Hippocampal formation (tissue), 2 donors: ENCODE measurements around the gene DPYSL3.
A peak's percentile ranks its signal among the peaks of the same experiment; 100 is the strongest.

Source experiments
- DNase-seq, 2 donors: peaks; one replicate each; lab custom pipeline; 2025; lab: John Stamatoyannopoulos, UW

Gene DPYSL3

DNA sequence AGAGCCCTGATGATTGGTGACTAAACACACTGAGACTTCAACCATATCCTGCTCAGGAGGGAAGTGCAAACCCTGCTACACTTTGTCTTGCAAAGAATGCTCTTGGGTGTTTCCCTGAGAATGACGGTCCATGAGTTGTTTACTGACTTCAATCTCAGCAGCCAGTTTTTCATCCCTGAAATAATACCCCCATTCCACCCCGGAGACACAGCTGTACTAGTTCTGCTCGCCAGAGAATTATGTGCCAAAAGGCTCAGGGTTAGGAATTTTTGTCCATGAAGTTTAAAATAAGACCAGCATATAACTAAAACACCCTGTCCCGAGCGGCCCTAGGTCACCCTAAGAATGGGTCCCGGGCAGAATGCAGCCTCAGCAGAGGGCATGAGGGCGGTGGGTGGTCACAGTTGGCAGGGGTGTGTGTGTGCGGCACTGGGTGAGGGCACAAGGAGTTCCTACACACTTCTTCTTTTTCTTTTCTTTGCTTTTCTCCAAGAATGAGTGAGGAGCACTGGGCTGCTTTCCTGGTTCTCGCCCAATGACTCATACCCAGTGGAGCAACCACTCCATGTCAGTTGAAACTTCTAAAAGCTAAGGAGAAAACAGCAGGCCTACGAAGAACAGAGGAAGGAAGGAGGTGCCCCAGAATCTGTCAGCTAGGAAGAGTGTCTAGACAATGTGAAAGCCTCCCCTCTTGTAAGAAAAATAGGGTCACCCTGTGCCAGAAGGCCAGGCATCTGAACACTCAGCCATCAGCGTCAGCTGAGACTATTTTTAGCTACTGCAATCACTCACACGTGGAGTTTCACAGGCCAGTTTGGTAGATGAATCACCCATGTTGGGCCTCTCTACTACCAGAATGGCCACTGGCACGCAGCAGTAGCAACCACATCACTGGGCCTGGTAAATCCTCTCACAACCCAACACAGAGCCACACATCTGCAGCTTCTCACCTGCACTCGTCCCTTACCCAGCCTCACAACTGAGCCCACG is 105.9 kb downstream of the DPYSL3 start:
- DNase-seq: no peak

DNA sequence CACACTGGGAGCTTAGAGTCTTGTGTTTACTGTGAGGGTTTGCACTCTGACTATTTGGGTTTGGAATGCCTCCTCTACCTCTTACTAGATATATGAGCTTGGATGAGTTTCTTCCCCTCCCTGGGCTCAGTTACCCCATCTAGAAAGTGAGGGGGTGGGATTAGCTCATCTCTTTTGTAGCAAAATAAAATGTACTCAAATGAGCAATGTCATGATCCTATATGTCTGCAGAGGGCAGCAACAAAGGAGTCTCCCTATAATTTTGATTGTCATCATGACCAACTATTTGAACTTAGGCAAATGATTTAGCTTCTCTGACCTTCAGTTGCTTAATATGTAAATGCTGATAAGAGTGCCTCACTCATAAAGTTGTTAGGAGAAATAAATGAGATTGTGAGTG is 109.0 kb downstream of the DPYSL3 start:
- DNase-seq: no peak

DNA sequence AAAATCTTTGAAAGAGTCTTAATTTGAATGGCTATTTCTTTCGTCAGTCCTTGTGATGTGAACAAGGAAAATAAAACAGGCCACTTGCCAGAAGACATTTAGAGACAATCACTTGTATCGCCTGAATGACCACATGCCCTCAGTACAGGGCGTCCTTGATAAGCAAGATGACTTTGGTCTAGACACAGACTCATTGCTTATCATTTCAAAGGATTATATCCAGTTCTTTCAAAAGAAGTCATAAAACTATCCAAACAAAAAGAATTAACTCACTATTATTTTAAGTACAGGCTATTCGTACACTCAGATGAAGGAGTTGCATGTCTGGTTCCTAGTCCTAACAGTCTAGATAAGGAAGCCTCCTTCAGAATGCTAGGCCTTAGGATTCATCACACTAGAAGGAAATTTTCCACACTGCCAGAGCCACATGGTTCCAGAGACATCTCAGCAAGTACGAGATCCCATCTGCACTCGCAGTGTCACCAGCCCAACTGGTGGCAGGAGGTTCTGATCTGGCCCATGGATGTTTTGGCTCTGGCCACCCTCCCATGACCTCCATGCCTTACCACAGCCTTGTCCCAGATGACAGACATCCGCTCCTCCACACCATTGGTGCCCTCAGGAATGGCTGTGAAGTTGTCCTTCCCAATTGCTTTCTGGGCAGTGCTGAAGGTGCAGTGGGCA is 109.6 kb downstream of the DPYSL3 start:
- DNase-seq: no peak

DNA sequence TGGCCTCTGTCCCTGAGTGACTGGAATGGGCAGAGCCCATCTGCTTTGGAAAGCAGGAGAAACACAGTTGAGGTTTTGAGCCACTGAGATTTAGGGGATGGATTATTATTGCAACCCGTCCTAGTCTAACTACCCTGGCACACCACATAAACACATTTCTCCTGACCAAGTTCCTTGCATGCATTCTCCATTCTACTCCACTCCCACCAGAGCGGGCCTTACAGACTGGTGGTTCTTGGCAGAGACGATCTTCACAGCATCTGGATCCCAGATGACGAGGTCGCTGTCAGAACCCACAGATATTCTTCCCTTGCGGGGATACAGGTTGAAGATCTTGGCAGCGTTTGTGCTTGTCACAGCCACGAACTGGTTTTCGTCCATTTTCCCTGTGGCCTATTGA is 111.0 kb downstream of the DPYSL3 start:
- no peak for DNase-seq

DNA sequence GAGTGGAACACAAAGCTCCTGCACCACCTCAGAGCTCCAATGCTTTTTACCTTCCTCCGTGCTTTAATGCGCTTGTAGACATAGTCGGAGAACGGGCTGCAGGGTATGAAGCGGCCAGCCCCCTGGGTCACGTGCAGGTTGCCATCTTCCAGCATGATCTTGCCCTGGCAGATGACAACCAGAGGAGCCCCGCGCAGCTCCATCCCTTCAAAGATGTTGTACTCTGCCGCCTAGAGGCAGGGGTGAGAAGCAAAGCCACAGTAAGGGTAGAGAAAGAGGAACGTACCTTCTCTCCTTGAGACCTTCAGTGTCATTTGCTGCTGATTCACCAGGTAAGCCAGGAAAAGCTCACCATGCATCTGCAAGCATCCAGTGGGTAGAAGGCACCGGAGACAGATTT is 112.3 kb downstream of the DPYSL3 start:
- DNase-seq: no peak

DNA sequence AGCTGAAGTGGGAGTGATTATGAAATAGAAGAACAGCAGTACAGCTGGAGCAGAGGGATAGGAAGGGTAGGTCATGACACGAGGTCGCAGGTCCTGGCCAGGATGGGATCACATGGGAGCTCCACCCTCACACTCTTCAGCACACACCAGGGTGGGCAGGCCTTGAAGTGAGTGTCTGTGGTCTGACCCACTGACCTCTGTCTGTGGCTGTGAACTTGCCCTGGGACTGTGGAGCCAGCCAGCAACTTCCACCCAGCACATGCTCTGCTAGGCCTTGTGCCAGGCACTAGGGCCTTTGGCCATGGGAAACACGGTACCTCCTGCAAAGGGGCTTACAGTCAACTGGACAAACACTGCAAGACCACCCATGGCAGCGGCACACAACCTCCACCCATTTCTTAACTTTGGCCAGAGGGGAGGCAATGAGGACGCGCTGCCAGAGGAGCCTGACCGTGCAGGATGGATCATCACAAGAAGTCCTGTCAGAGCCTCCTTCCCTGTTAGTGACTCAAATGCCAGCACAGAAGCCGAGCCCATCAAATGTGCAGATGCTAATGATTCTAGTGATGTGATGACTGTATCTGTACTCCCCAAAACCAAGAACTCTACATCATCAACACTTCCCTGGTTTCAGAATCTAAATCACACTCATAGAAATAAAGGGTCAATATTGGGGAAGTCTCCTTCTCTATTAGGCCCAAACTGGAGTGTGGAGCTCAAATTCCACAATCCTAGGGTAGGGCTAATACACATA is 113.6 kb downstream of the DPYSL3 start:
- no peak for DNase-seq

DNA sequence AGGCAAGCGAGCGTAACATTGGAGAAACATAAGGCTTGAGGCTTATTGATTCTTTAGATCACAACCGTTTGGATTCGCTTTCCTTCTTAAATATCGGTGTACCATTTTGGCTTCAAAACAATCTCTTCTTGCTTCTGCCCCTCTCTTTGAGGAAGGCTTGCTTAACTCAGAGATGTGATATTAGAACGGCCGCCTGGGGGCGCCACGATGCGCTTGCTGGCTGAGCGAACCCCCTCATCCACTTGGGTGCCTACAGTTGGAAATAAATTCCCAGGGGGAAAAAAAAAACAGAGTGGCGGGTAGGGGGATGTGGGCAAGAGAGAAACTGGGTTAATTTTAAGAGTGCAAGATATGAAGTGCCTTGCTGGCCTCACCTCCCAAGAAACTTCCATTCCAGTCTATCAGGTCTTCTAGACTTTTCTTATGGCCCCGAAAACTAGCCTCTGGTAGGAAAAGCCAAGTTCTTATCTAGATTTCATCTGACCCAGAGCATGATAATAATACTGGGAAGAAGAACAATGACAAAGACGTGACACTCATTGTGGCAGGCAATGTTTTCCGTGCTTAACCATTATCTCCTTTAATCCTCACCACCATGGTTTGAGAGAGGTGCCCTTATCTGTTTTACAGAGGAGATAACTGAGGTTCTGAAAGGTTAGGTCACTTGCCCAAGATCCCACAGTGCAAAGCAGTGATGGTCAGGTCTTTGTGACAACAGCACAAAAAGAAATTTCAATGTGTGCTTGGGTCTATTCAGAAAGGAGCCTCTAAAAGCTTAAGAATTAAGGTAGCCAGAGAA is 115.8 kb downstream of the DPYSL3 start:
- DNase-seq: no peak

DNA sequence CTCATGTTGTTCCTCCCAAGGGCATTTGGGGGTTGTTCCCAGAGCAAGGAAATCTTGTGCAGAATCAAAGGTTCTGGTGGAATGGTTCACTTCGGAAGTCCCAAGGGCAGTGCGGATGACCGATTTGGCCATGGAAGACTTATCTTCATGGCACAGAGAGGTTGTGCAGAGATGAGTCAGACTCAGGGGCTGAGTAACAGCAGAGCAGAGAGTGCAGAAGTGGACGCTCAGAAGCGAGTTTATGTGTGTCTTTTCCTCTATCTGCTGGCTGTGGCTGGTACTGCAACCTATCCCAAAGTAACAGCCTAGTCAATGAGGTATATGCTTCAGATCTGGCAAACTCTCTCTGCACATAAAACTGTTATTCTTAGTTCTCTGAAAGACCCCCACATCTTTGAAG is 118.1 kb downstream of the DPYSL3 start:
- peak in 1 of 2 donors; percentile 38 for DNase-seq

DNA sequence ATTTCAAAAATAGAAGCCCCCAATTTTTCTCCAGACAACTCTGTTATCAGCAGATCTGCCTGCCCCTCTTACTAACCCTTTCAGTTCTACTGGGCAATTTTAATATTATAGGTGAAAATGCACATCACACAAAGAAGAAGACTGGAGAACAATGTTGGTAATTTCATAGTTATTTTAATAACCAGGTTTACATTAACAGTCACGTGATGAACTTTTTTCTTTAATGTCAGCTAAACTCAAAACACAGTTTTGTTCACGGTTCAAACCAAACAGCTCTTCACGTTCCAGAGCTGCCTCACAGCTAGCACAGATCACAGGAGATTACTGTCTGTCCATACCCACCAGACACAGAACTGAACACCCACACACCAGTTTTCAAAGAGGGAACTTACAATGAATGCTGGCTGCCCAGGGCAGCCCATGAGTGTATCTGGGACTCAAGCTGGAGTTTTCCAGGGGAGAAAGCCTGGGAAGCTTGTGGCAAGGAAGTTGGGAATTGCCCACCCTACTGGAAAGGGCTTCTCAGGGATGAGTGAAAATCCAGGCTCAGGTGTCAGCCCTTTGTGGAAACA is 119.1 kb downstream of the DPYSL3 start:
- no peak for DNase-seq

DNA sequence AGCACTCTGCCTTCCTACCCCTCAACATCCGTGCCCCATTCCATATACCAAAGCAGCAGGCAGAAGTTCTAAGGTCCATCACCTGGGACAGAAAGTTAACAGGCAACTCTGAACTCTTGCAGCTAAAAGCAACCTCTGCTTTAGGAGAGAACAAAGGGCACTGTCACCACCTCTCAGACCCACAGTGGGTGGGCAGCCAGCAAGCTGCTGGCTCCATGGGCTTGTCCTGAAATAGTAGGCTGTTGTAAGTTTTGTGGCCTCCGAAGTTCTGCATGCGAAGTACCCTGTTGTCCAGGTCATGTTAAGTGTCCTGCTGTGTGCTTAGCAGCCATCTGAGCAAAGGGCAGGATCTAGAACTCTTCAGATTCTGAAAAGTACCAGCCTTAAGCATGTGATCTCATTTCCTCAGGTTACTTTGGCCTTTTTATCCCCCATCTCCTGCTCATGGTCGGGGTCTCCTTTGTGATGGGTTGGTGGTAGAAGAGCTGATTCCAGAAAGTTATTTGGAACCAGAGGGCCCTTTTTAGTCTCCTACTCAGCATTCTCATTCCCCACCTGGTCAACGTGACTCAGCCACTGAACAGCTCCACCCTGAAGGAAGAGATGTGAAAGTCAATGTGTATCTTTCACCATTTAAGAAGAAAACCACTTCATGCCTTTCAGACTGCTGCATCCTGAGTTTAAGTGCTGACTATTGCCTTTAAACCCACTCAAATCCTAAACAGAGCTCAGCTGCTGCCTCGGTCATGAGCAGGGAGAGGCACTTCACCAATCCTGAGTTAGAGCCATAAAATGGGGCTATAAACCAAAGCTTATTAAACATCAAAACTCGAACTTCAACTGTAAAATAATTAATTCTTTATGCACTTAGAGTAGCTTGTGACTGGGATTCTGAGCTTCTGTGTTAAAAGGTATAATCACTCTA is 121.4 kb downstream of the DPYSL3 start:
- DNase-seq: no peak

DNA sequence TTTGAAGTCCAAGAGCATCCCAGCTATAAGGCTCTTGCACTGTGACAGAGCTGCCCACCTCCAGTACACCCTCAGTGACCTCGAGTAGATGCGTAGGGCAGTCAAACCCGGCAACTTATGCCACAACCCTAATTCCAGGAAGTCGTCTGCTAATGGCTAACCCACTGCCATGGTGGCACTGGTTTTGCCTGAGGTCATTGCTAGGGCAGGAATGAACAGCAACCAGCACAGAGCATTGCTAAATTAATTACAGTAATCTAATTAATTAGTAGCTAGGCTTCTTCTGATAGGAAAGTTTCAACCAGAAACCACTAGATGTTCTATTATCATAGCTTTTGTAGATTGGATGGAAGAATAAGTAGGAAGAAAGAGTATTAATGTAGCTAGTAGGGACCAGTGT is 122.8 kb downstream of the DPYSL3 start:
- DNase-seq: no peak

DNA sequence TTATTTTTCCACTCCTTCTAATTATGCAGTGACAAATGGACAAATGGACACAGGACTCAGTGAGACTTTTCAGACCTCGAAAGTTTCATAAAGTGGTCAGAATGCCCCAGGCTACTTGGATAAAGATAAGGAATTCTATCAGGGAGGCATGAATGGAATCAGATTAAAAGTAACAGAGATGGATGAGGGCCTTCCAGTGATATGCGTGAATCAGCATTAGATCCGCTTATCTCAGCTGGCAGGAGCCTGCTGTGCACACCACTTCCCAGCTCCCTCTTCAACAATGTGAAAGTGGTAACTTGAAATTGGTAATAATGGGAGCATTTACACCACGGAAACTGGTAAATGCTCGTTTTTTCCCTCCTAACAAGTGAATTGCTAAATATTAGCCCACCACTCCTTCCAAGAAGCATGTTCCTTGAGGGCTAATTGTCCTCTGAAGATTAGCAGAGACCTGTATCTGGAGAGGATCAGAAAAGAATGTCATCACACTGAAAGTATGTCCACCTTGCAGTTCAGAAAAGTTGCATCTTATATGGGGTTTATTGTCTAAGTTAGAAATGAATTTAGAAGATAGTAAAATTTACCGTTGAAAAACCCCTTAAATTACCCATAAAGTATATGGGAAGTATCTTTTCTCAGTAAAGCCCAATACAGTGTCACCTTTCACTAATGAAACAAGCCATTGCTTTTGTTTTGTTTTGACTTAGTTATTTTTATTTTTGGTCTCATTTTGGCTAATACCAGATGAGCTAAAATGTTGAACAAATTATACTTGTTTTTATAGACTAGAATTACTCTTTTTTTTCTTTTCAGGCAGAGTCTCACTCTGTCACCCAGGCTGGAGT is 125.3 kb downstream of the DPYSL3 start:
- DNase-seq: no peak

DNA sequence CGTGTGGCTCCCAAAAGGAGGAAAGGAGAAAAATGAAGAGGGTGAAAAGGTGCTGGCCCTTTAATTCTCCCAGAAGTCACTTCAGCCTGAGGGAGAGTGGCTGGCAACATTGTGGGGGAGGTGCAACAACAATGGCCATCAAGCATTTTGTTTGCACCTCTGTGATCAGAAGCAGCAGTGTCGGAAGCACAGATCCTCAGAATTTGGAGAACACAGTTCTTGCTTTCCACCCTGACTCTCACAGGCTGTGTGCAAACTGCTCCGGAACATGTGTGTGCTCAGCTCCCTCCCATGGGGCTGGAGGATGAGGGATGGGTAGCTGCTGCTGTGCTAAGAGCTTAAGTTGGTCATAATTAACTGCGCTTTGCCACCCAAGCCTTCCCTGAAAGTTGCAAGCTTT is 127.1 kb downstream of the DPYSL3 start:
- DNase-seq: no peak

DNA sequence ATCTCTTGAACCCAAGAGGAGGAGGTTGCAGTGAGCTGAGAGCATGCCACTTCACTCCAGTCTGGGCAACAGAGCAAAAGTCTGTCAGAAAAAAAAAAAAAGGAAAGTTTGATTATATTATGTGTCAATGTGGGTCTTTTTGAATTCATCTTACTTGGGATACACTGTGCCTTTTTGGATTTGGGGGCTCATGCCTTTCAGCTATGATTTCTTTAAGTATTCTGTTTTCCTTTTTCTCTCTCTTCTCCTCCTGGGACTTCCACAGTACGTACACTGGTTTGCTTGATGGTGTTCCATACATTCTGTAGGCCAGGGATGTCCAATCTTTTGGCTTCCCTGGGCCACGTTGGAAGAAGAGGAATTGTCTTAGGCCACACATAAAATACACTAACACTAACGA is 128.3 kb downstream of the DPYSL3 start:
- DNase-seq: no peak

DNA sequence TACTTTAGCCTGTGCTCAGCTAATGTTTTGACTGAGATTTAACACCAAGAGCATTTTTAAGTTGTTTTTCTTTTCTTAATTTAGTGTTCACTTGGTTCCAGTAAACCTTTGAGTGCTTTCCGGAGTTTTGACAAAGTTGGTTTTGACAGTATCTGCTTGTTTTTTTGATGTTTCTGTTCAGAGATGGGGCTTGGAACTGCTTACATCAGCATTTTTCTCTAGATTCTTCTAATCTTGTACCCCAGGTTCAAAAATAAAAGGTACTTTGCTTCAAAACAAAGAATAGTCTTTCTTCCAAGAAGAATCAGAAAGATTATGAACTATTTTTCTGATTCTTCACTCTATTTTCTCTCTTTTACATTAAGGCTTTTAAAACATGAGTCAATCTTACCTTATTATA is 132.2 kb downstream of the DPYSL3 start:
- no peak for DNase-seq

DNA sequence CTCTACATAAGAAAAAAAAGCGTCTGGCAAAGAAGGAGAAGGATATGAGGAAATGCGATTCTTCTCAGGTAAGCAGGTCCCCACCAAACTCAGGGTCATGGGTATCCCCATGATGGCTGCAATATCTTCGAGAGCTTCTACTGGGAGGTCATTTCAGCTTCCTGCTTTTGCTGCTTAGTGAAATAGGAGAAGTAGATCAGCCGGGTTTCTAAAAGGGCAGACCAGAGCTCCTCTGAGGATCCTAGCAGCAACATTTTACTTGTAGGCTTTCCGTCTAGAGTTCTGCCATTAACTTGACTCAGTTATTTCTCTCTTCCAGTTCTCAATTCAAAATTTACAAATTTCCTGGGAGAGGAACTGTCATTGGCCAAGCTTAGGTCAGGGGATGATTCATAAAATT is 134.7 kb downstream of the DPYSL3 start:
- DNase-seq: no peak

DNA sequence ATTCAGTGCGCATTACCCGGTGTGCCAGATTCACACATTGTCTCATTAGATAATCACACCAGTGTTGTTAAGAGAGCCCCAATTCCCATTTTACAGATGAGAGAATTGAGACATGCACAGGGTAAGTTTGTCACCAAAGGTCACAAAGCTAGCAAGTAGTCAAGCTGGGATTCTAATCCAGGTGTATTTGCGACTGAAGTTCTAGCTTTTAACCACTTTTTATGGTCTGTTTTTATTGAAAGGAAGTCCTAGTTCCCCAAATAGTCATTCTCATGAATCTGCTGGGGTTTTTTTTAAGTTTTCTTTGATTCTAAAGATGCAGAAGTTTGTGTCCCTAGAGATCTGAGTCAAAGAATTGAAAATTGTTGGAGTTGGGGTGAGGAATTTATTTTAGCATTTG is 136.5 kb downstream of the DPYSL3 start:
- no peak for DNase-seq

DNA sequence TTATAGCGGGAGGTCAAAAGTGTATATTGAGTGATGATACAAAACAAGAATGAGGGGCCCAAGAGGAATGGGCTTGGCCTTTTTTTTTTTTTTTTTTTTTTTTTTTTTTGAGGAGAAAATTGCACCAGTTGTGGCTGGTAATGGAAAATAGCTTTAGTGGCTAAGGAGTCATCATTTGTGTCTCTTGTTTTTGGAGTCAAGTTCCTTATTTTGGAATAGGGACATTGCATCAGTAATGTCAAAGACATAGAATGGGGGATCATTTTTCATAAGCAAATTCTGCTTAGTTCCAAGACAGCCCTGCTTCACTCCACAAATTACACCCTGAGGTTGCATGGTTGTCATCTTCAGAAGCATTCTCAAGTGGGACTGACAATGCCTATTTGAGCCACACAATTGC is 137.7 kb downstream of the DPYSL3 start:
- DNase-seq: no peak

DNA sequence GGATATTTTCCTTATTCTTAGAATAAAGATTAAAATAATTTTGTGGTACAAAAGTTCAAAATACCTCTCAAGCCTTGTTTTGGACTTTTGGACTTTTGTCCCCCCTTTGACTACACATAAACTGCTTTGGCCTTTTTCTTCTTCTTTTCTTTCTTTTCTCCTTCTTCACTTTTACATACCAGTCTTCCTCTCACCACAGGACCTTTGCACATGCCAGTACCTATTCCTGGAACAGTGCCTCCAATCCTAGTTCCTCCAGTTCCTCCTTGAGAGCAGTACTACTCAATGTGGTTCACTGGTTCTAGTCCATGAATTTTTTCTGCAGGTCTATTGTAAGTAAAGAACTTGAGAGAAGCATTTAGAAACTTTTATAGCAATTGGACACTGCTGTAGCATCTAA is 138.6 kb downstream of the DPYSL3 start:
- DNase-seq: no peak
